Stimulated activated CD4-positive, alpha-beta T cell treated with anti-CD3 and anti-CD28 coated beads, Interleukin-12 subunit alpha, Interleukin-12 subunit beta, amount 100 ng/mL, for 24 hours (primary cell): ENCODE measurements around the gene ARHGAP24.
"Not testable (repeated sequence)": the region's sequence is repeated elsewhere in the genome, so short reads cannot be mapped to it uniquely, and the experiment has no call there.

Experiments used
- DNase-seq, 2 experiments: peaks; one replicate each; pipeline ENCODE4 v3.0.0-alpha.2; 2020; ENCODE audit warnings: low read depth in 2 of 2

Gene ARHGAP24

DNA sequence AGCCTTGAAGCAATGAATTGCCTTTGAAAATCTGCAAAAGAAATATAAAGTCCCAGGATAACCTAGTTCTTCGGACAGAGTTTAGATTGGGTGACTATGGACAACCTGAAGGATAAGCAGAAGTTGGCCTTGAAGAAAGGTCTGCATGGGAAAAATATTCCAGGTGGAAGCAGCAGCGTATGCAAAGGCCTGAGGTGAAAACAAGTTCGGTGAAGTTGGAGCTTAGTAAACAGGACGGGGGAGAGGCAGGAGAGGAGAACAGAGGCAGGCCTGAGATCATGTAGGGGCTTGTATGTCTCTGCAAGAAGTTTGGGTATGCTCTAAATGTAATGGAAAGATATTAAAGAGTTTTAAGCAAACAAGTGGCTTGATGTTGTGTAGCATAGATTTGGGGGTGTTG, 176.0 kb downstream of the ARHGAP24 start:
- DNase-seq: no peak

DNA sequence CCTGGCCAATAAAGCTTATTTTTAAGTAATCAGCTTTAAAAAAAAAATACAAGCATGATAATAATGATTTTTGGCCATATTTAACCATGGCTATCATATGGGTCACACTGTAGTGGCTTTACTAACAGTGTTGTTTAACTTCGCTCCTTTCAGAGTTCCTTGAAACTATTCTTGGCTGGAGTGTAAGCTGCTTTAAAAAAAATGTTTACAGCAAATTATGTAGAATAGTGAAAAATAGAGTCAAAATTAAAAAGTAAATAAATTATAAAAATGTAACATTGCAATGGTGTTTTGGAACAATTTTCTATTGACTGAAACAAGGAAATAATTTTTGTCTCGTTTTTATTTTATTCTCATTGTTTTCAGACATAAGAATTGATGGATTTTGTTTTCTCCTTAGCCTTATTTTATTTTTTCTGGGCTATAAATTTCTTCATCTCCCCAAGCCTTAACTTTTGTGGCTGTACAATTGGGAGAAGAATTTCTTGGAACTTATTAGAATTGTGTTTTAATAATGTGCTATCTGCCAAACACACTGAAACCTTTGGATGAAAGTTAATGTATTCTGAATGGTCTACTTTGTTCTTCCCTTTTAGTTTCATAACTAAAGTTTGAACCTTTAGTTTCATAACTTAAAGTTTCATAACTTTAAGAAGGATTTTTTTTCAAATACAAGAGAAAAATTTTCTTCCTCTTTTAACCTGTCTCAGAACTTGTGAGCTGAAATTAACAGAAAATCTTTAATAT, 182.0 kb downstream of the ARHGAP24 start:
- no peak for DNase-seq

DNA sequence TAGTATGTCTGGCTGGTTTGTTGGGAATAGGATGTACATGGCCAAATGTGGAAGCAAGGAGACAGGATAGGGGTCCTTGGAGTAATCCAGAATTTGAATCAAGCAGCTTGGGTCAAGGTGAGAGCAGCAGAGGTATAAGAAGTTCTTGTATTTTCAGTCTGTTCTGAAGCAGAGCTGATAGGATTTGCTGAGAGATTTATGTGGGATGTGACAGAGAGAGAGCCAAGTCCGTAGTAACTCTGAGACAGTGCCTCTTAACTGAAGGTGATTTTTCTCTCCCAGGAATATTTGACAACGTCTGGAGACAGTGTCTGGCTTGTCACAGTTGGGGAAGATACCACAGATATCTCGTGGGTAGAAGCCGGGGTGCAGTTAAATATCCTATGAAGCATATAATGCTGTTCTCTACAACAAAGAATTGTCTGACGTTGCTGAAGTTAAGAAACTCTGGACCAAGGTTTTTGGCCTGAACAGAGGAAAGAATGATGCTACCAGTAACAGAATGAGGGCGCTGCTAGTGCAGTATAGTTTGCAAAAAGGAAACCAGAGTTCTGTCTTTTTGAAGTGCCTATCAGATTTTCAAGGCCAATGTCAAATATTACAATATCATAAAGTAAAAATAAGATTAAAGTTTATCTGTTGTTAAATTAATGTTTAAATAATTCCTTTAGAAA, 184.0 kb downstream of the ARHGAP24 start:
- no peak for DNase-seq

DNA sequence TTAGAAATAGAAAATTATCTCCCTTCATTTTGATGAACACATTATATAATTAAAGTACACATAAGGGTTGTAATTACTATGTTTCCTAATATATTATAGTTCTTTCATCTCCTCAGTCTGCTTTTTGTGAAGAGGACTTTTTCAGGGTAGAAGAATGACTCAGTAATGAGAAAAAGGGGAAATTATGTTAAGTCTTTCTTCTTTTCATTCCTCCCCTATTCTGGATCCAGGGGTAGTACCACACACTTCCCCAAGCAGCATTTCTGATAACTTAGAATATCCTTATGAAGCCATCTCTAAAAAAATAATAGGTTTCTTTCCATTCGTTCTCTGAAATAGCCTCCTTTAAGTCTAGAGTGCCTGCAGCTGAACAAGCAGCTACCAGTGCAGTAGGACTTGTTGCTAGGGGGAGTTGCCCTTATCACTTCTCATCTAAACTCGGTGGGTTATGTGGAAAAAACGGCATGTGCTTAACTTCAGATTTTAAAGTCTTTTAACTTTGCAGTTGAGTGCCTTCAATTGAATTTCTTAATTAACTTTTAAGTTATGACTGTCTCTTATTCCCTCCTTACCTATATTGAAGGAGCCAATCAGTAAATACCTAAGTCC, 184.8 kb downstream of the ARHGAP24 start:
- no peak for DNase-seq

DNA sequence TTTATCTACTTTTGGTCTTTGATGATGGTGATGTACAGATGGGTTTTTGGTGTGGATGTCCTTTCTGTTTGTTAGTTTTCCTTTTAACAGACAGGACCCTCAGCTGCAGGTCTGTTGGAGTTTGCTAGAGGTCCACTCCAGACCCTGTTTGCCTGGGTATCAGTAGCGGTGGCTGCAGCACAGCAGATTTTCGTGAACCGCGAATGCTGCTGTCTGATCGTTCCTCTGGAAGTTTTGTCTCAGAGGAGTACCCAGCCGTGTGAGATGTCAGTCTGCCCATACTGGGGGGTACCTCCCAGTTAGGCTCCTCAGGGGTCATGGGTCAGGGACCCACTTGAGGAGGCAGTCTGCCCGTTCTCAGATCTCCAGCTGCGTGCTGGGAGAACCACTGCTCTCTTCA, 191.7 kb downstream of the ARHGAP24 start:
- not testable (repeated sequence) for DNase-seq

DNA sequence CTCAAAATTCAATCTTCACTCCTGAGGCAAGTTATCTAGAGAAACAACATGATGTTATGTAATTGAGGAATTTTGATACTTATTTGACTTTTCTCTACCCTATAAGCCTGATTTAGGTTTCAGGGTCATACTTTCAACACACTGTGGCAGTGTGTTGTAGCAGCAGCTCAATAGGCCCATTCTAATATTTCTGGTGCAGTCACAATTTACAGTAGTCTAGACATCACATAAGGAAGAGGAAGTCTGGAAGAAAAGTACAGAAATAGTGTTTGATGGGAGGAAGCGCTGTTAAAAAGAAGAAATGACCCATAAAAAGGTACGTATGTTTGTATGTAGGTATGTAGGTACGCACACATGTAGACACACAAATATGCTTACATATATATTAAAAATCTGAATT, 194.3 kb downstream of the ARHGAP24 start:
- DNase-seq: no peak

DNA sequence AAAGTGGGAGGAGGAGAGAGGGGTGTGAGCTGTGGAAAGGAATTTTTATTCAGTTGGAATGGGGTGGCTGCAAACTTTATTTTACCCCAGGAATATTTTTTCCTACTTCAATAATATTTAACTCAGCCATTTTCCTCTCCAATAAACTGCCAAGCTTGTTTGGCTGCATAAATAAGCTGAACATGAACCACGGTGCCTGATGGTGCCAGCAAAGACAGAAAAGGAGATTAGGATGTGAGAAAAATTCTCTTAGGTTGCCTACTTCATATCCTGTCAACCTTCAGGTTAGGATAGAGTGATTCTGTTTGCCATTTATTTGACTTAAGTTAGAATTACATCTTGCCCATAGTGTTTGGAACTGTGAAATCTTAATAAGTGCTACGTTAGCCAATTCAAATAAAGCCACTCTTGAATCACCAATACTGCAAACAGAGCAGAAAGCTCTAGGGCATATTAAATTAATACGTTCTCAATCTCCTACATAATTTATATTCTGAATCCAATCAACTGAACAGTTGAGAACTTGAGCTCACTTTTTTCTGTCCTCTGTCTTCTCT, 195.1 kb downstream of the ARHGAP24 start:
- DNase-seq: no peak

DNA sequence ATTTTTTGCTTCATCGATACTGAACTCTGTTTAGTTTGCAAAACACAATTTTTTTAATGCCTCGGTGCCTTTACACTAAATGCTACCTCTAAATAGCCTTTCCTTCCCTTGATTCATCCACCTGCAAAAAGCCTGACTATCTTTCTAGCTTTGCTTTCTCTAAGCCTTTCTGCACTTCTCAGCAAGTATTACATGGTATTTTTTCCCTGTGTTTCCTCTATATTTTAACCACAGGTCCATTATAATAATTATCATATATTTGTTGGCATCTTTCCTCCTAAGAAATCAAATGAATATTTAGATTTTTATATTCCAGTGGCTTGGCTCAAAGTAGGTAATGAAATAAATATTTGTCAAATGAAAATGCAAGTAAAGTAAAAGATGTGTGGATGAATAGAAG, 196.2 kb downstream of the ARHGAP24 start:
- no peak for DNase-seq

DNA sequence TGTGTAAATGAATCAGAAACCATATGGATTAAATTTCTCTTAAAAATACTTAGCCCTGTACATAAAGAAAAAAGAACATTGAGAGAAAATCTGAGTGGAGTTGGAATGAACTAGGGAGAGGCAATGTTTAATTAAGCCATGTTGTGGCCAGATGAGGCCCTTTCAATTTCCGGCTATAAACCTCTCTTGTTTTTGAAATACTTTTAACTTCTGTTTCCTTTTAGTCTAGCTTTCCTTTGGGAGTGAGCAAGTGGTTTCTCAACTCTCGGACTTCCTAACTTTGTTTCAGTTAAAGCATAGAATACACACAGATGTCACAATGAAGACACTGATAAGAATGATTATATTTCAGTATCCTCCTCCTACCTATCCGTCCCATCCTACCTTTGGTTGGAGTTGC, 197.2 kb downstream of the ARHGAP24 start:
- DNase-seq: no peak

DNA sequence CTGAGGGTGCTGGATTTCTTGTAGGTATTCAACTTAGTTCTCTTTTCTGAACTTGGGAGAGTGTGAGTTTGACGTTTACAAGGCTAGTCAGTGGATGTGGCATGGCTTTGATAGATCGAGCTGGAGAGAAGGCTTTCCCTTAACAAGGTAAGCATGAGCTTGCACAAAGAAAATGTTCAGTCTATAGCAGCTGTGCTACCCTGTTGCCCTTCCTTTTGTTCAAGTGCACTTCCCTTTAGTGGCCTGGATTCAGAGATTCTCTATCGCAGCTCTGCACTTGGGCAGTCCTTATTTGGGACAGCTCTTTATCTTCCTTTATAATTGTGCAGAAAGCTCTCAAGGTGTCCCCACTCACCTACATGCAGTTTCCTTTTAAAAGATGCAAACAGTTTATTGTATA, 198.0 kb downstream of the ARHGAP24 start:
- no peak for DNase-seq

DNA sequence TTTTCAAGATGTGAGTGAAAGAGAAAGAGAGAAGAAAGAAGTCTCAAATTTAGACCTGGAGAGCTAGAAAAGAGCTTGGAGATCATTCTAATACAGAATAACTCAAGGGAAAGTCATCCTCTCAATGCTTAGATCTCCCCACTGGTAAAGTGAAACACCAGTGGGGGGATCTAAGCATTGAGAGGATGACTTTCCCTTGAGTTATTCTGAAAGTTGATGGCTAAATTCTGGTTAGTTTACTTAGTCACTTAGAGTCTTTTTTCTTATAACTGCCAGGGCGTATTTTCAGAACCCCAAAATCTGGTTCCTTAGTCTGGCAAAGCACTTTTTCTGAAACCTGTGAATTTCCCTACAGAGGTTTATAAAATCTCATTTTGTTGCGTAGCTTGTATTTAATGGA, 198.6 kb downstream of the ARHGAP24 start:
- no peak for DNase-seq

DNA sequence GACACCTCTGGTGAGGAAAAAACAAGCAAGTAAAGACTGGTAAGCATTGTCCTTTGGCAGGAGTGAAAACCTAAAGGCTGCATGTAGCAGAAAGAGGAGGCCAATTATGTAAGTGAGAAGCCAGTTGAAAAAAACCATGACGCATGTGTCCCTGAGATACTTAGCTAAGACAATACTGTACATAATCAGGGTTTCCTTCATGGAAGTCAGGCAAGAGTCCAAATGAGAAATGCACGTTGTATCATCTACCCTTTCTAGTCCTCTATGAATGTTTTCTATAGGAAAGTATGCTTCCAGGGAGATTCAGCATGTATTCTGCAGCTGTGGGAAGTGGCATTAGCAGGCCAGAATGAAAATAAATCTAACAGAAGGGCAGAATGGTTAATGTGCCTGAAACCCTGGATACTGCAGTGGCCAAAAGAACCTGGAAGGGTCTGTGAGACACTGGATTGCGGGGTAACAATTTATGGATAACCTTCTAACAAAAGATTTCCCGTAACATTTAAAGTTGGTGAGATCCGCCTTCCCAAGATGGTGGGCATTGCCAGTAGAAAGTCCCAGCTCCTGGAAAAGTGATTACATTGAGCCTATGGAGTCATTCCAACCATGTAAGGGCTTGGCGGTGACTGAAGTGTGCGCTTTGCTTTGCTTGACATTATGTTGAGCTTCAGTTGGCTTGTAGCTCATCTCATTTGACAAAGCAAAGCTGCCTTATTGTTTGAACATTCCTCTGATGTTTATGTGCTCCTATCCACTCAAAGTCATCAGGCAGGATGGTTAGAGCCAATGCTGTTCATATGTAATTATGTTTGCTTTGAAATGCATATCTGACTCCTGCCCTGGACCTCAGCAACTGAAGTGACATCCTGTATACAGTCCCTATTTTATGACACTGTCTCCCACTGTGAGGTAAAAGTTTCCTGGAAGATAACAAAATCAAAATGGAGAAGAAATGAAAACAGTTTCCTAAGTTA, 200.4 kb downstream of the ARHGAP24 start:
- no peak for DNase-seq

DNA sequence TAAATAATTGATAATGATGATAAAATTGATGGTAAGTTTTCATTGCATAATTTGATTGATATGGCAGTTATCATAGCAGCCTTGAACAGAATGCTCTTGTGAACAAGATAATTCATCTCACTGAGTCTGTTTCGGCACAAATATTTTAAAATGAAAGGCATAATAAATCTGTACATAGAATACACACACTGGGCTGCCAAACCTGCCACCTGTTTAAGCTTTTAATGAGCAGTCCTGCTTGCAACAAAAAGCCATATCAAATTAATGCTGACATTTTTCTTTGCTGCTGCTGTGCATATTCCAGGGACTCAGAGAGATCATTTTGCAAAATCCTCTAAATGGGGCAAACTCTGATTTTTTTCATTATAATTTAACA, 201.1 kb downstream of the ARHGAP24 start:
- DNase-seq: no peak

DNA sequence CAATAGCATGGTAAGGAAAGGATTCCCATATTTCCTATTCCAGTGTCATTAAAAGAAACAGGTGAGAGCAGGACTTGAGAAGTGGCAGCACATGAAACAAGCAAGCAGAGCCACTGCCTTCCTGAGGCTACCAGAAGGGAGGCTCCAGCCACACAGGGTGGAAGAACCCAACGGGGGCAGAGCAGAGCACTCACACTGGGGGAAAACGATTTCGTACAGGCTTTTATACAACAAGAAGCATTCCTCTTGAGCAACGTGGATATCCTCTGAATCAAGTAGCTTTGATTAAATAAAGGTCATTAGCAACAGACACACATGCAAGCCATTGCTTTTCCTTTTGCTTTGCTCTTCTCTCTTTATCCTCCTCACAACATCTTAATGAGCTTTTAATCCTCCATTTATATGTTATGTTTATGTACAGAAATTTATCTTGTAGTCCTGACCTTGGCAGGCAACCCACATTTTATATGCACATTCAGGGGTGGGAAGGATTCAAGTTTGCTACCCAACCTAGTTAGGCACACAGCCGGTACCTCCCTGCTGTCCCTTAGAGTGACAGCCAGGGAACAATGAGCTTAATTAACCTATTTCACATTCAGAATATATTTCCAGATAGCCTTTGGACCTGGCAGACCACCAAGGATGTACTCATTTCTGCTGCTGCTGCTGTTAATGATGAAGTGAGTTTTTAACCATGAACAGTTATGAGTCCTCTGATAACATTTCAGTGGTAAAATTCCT, 202.1 kb downstream of the ARHGAP24 start:
- no peak for DNase-seq

DNA sequence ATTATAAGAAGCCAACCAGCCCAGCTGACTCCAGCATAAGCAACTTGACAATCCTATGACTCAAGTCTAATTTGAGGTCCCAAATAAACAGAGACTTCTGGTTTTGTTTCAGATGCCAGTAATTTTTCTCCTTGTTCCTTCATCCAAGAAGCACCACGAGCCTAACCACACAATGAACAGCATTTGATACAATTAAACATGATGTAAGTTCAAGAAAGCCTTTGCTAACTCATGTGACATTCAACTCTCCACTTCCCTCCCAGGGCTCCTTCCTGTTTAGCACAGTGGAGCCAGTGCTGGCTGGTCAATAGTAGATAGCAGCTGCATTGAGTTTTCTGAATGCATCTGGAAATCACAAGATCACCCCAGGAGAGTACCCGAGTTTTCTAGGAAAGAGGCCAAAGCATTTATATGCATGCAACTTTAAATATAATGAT, 206.3 kb downstream of the ARHGAP24 start:
- DNase-seq: no peak

DNA sequence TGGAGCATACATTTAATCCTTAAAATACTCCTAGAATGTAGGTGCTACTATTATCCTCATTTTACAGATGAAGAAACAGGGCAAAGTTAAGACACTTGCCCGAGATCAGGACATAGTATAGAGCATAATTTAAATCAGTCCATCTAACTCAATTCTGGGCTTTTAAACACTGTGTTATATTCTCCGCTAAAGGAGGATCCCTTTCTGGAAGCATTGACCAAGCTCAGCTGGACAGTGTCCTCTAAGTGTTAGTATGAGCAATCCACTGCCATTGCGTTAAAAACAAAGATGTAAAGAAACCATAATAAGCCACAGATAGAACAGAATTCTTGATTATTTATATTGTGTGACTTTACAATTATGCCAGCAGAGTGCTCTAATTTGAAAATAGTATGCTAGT, 207.0 kb downstream of the ARHGAP24 start:
- no peak for DNase-seq

DNA sequence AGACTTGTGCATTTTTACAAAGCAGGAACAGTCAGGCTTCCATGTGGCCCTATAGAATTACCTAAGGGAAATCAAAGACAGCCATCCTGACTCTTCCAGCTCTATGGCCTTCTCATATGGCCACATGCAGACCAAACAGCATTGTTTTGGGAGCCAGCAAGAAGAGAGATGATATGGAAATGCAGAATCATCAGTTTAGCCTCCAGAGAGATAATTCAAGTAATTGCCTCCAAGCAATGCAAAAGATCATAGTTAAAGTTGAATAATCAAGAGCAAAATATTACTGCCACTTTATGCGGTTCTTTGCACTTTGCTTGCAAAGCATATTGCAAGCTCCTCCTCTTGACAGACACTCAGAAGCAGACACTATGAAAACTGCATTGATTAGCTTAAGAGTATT, 207.4 kb downstream of the ARHGAP24 start:
- no peak for DNase-seq

DNA sequence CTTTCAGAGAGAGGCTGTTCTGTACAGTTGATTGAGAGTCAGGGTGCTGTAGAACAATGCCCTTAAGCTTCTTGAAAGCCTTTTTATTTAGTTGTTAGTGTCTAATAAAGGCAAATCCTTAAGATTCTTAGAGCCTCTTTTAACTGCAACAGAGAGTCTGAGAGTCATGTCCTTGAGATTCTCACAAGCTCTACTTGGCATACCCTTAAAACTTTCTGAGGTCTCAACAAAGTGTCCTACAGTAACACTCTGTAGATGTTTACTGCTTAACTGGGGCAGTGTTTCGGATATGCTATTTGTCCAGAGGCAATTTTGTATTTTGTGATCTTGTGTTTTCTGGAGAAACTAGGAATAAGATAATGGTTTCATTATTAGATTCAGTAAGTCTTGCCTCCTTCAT, 209.7 kb downstream of the ARHGAP24 start:
- DNase-seq: no peak

DNA sequence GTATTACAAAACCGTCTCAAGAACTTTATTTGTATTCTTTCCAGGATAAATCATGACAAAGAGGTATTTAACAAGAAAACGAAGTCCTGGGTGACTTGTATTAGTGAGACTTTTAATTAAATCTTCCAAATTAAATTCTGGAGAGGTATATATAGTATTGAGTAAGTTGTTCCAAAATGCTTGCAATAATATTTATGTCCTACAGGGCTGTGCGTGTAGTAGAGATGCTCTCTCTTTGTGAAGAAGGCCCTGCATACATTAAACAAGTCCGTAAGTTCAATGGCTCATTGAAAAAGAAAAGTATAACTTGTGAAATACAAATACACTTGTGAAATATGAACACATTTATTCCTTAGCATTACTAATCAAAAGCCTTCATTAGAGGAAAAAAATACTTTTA, 211.4 kb downstream of the ARHGAP24 start:
- DNase-seq: no peak

DNA sequence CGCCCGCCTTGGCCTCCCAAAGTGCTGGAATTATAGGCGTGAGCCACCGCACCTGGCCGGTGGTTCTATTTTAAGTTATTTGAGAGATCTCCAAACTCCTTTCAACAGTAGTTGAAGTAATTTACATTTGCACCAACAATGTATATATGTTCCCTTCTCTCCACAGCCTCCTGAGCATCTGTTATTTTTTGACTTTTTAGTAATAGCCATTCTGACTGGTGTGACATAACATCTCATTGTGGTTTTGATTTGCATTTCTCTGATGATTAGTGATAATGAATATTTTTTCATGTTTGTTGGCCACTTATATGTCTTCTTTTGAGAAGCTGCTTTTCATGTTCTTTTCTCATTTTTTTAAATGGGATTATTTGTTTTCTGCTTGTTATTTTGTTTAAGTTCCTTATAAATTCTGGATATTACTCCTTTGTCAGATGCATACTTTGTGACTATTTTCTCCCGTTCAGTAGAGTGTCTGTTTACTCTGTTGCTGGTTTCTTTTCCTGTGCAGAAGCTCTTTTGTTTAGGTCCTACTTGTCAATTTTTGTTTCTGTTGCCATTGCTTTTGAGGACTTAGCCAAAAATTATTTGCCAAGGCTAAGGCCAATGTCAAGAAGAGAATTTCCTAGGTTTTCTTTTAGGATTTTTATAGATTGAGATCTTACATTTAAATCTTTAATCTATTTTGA, 213.2 kb downstream of the ARHGAP24 start:
- no peak for DNase-seq
